Progenitor cell of endocrine pancreas (in vitro differentiated cells): ENCODE data around the gene DNM2. TPM values are rescaled to one million over a fixed set of nuclear protein-coding genes. Genes with fewer than 3 reads are reported as not detected.
"Not testable (repeated sequence)": the region's sequence is repeated elsewhere in the genome, so short reads cannot be mapped to it uniquely, and the experiment has no call there.

Experiments used
- DNase-seq: peaks from one replicate; pipeline ENCODE4 v3.0.0; 2021; ENCODE audit warnings: low spot score; ENCODE audit not compliant: unreplicated experiment
- H3K27ac Mint-ChIP-seq: 2 replicates; pipeline ENCODE4 v1.8.0; 2021; ENCODE audit warnings: mild to moderate bottlenecking, moderate library complexity, mixed read lengths
- H3K27me3 Mint-ChIP-seq: 2 replicates; pipeline ENCODE4 v1.8.0; 2021; ENCODE audit warnings: mixed read lengths
- H3K36me3 Mint-ChIP-seq: 2 replicates; pipeline ENCODE4 v1.8.0; 2022; ENCODE audit warnings: mixed read lengths; ENCODE audit not compliant: insufficient read depth
- H3K4me1 Mint-ChIP-seq: 2 replicates; pipeline ENCODE4 v1.8.0; 2021; ENCODE audit warnings: low read depth, mixed read lengths
- H3K4me3 Mint-ChIP-seq: 2 replicates; pipeline ENCODE4 v1.8.0; 2021; ENCODE audit warnings: low read depth, mild to moderate bottlenecking, moderate library complexity, mixed read lengths
- H3K9me3 Mint-ChIP-seq: 2 replicates; pipeline ENCODE4 v1.8.0; 2021; ENCODE audit warnings: low read depth, mixed read lengths
- total RNA-seq: library from RNA; stranded (reverse); gene quantifications from 2 replicates; pipeline ENCODE4 v1.2.1, GENCODE V29; 2021
- TF ChIP-seq, protein P1 (sequence below): fragments of 200-600 bp; sonication (generic); IDR thresholded peaks from one replicate; pipeline ENCODE4 v1.5.0; 2021; ENCODE audit warnings: antibody characterized with exemption, mild to moderate bottlenecking; ENCODE audit not compliant: unreplicated experiment

DNM2 gene
- total RNA-seq, 1 donor from 2014 or later, result 124 TPM

DNA sequence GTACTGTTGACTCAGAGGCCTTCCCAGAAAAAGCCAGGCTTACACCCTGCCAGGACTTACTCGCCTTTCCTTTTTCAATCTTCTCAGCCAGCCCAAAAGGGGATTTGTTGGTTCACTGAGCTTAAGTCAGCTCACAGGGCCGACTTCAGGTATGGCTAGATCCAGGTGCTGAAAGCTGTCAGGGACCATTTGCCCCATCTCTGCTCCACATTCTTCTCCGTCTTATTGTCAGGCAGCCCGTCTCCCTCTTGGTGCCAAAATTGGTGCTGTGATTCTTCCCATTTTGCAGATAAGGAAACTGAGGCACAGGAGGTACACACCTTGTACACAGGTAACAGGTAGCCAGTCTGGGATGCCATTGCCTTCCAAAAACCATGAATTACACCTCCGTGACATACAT lies 132.8 kb downstream of the DNM2 start:
- H3K4me3 Mint-ChIP-seq, result no peak overlapping the region
- H3K9me3 Mint-ChIP-seq, result peaks cover 5% of the 10 kb centered on the region
- H3K36me3 Mint-ChIP-seq, result no peaks in the 10 kb centered on the region
- H3K27ac Mint-ChIP-seq, result no peak overlapping the region
- no peaks in the 10 kb centered on the region for H3K4me1 Mint-ChIP-seq
- H3K27me3 Mint-ChIP-seq, result peaks cover 3% of the 10 kb centered on the region
- TF ChIP-seq, protein P1, sequence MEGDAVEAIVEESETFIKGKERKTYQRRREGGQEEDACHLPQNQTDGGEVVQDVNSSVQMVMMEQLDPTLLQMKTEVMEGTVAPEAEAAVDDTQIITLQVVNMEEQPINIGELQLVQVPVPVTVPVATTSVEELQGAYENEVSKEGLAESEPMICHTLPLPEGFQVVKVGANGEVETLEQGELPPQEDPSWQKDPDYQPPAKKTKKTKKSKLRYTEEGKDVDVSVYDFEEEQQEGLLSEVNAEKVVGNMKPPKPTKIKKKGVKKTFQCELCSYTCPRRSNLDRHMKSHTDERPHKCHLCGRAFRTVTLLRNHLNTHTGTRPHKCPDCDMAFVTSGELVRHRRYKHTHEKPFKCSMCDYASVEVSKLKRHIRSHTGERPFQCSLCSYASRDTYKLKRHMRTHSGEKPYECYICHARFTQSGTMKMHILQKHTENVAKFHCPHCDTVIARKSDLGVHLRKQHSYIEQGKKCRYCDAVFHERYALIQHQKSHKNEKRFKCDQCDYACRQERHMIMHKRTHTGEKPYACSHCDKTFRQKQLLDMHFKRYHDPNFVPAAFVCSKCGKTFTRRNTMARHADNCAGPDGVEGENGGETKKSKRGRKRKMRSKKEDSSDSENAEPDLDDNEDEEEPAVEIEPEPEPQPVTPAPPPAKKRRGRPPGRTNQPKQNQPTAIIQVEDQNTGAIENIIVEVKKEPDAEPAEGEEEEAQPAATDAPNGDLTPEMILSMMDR, result no peak
- no peak for DNase-seq

DNA sequence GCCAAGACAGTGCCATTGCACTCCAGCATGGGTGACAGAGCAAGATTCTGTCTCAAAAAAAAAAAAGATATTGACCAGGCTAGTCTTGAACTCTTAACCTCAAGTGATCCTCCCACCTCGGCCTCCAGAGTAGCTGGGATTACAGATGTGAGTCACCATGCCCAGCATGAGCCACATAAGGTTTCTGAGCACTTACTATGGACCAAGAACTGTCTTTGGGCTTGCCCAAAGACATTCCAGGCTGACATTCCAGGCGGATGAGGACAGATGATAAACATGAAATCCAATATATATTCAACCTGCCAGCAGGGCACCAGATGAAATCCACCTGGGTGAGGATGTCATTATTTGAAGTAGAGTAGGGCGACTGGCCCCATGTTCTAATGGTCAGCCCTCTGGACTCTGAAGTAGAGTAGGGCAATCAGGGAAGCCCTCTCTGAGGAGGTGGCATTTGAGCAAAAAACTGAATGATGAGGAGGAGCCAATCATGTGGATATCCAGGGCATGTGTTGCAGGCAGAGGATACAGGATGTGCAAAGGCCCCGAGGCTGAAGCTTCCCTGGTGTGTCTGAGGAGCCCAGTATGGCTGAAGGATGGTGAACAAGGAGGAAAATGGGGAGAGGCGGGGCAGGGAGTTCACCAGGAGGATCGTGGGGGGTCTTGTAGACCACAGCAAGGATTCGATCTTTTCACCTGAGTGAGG lies 134.4 kb downstream of the DNM2 start:
- Mint-ChIP-seq H3K9me3 (no peaks in the 10 kb centered on the region), H3K27ac (peak overlapping the region; percentile 79)
- TF ChIP-seq, protein P1, result no peak

DNA sequence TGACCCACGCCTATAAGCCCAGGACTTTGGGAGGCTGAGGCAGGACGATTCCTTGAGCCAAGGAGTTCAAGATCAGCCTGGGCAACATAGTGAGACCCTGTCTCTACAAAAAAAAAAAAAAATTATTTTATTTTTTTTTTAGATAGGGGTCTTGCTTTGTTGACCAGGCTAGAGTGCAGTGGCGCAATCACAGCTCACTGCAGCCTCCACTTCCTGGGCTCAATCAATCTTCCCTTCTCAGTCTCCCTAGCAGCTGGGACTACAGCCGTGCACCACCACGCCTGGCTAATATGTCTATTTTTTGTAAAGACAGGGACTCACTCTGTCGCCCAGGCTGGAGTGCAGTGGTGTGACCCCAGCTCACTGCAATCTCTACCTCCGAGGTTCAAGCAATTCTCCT lies 135.1 kb downstream of the DNM2 start:
- no peaks in the 10 kb centered on the region for H3K4me1 Mint-ChIP-seq
- TF ChIP-seq, protein P1, result no peak
- H3K4me3 Mint-ChIP-seq, result no peak overlapping the region
- no peaks in the 10 kb centered on the region for H3K27me3 Mint-ChIP-seq
- no peak overlapping the region for H3K27ac Mint-ChIP-seq
- DNase-seq, result no peak
- no peaks in the 10 kb centered on the region for H3K9me3 Mint-ChIP-seq
- no peaks in the 10 kb centered on the region for H3K36me3 Mint-ChIP-seq

More for the DNA sequence above, 134.4 kb downstream of the DNM2 start:
- DNase-seq, result no peak
- Mint-ChIP-seq H3K27me3 (no peaks in the 10 kb centered on the region), H3K36me3 (no peaks in the 10 kb centered on the region), H3K4me1 (no peaks in the 10 kb centered on the region), H3K4me3 (no peak overlapping the region)

DNA sequence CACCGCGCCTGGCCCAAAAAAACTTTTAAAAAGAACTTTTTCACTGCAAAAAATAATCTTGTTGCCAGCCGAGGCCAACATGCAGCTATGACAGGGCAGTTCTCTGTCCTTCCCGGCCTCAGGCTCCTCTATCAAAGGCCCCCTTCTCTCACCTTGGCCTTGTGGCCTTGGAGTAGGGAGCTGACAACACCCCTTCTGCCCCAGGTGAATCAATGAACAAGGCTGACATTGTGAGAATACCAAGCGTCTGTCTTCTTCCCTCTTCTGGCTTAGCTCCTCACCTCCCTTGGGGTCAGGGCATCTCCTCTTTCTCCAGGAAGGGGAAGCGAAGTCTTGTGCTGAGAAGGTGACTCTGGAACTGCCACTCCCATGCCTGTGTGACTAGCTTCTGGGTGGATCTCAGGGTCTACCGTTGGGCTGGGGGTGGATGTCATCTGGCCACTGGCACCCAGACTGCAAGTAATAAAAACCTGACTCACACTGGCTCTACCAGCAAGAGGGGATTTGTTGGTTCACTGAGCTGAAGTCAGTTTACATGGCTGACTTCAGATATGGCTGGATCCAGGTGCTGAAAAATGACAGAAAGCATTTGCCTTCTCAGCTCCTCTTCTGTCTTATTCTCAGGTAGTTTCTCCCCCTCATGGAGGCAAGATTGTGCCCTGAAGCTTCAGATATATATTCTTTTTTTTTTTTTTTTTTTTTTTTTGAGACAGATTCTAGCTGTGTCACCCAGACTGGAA lies 136.6 kb downstream of the DNM2 start:
- H3K27me3 Mint-ChIP-seq, result no peaks in the 10 kb centered on the region

DNA sequence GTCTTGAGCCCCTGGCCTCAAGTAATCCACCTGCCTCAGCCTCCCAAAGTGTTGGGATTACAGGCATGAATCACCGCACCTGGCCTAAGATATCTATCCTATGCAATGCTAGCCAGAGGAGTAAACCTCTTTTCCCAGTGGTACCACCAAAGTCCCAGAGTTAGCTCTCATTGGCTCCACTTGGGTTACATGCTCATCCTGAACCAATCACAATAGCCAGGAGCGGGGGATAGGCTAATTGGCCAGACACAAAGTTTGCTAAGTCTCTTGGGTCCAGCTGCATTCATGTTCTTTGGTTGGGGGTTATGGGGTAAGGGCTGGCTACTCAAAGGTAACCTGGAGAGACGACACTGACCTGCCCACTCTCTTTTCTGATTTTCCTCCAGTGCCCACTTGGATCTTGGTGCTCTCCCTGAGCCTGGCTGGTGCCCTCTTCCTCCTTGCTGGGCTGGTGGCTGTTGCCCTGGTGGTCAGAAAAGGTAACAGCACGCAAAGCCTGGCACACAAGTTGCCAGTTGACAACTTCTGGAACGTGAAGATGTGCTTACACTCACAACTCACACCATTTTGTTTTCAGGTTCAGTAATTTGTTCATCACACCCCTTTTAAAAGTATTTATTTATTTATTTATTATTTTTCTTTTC lies 138.1 kb downstream of the DNM2 start:
- no peak overlapping the region for H3K4me3 Mint-ChIP-seq
- no peak for DNase-seq
- TF ChIP-seq, protein P1, result peak; percentile 56

More for the DNA sequence above, 136.6 kb downstream of the DNM2 start:
- Mint-ChIP-seq H3K9me3 (no peaks in the 10 kb centered on the region), H3K4me3 (no peak overlapping the region), H3K4me1 (no peaks in the 10 kb centered on the region), H3K27ac (no peak overlapping the region), H3K36me3 (no peaks in the 10 kb centered on the region)
- TF ChIP-seq, protein P1, result no peak
- no peak for DNase-seq

DNA sequence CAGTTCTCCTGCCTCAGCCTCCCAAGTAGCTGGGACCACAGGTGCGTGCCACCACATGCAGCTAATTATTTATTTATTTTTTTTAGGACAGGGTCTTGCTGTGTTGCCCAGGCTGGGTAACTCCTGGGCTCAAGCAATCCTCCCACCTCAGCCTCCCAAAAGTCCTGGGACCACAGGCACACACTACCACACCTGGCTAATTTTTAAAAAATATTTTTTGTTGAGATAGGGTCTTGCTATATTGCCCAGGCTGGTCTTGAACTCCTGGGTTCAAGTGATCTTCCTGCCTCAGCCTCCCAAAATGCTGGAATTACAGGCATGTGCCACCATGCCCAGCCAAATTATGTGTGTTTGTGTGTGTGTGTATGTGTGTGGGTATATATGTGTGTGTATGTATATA lies 139.0 kb downstream of the DNM2 start:
- H3K4me3 Mint-ChIP-seq, H3K27me3 Mint-ChIP-seq, H3K9me3 Mint-ChIP-seq, DNase-seq, H3K36me3 Mint-ChIP-seq, H3K27ac Mint-ChIP-seq, H3K4me1 Mint-ChIP-seq: not testable (repeated sequence)

More for the DNA sequence above, 138.1 kb downstream of the DNM2 start:
- Mint-ChIP-seq H3K4me1 (no peaks in the 10 kb centered on the region), H3K27me3 (no peaks in the 10 kb centered on the region), H3K36me3 (no peaks in the 10 kb centered on the region), H3K9me3 (no peaks in the 10 kb centered on the region), H3K27ac (no peak overlapping the region)
